Fibroblast of mammary gland (primary cell): ENCODE measurements around the gene BTNL2.

Experiments used
- DNase-seq: peaks from one replicate; pipeline ENCODE4 v3.0.0-alpha.2; 2010; ENCODE audit warnings: low read depth
- H3K4me3 ChIP-seq: 2 replicates; pipeline ENCODE4 v1.5.1; 2011; ENCODE audit warnings: low read depth, mild to moderate bottlenecking, low read length, moderate library complexity; ENCODE audit not compliant: control insufficient read depth
- CTCF ChIP-seq: conservative IDR thresholded peaks from 2 replicates; pipeline ENCODE4 v1.5.1; 2011; ENCODE audit warnings: low read depth, low read length, inconsistent platforms; ENCODE audit not compliant: control insufficient read depth, insufficient read depth

Gene BTNL2, protein sequence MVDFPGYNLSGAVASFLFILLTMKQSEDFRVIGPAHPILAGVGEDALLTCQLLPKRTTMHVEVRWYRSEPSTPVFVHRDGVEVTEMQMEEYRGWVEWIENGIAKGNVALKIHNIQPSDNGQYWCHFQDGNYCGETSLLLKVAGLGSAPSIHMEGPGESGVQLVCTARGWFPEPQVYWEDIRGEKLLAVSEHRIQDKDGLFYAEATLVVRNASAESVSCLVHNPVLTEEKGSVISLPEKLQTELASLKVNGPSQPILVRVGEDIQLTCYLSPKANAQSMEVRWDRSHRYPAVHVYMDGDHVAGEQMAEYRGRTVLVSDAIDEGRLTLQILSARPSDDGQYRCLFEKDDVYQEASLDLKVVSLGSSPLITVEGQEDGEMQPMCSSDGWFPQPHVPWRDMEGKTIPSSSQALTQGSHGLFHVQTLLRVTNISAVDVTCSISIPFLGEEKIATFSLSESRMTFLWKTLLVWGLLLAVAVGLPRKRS

DNA sequence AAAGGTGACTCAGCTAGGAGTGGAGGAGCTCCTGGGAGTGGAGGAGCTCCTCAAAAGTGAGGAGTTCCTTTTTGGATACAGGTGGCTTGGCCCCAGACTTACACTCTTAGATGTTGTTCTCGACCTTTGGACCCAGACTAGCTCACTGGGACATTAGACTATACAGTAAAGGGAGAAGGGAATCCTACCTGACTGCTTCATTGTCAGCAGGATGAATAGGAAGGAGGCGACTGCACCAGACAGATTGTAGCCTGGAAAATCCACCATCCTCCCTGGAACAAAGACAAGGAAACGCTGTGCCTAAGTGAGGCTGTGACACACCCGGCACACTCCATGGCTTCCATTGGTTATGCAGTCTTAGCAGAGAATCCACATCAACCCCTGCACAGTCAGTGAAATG is at the start of gene BTNL2:
TSS of gene BTNL2 (minus strand) at position 325 of the 400 bp plus-strand sequence. CDS start at position 267, 58 bp downstream.
- no peak for TF ChIP-seq CTCF
- no peak within 1 kb of the TSS for H3K4me3 ChIP-seq
- no peak for DNase-seq

GRCh38 chr6:32449088-32449736 is 42.2 kb upstream of the BTNL2 start:
- no peak overlapping the region for H3K4me3 ChIP-seq
- DNase-seq, result no peak
- TF ChIP-seq CTCF, result no peak

- TF ChIP-seq CTCF, result no peak
- H3K4me3 ChIP-seq, result no peak overlapping the region
- no peak for DNase-seq
Measured at GRCh38 chr6:32447932-32448331, 41.0 kb upstream of the BTNL2 start.

DNA sequence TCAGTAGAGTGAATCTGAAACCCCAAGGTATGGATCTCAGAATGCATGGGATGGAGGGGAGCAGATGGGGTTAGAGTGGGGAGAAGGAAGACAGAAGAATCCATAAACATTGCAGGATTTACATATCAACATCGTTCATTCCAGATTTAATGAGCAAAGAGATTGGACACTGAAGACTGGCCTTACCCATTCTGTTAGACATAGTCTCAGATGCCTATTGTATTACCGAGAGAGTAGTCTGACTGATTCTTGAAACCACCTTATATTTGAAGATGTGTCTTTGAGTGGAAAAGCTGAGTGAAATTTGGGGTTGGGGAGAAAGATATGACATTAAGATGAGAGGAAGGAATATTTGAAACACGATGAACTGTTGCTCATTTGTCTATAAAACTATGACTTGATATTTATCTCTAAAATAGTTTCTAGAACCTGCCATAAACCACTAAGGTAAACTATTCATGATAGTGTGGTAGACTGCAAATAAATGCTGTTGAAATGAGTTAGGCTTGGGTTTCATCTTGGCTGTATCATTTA is 38.4 kb upstream of the BTNL2 start:
- no peak overlapping the region for H3K4me3 ChIP-seq
- TF ChIP-seq CTCF, result no peak
- no peak for DNase-seq

DNA sequence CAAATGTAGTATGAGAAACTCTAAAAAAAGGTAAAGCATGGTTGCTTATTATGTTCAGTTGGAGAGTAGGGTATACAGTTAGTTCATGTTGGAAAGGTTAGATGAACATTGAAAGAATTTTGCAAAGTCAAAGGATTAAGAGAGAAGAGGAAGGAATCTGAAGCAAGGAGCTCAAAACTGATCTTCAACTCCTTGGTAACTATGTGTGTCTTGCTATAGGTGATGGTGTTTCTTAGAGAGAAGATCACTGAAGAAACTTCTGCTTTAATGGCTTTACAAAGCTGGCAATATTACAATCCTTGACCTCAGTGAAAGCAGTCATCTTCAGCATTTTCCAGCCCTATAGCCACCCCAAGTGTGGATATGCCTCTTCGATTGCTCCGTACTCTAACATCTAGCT is 37.5 kb upstream of the BTNL2 start:
- no peak for DNase-seq
- no peak overlapping the region for H3K4me3 ChIP-seq
- no peak for TF ChIP-seq CTCF

DNA sequence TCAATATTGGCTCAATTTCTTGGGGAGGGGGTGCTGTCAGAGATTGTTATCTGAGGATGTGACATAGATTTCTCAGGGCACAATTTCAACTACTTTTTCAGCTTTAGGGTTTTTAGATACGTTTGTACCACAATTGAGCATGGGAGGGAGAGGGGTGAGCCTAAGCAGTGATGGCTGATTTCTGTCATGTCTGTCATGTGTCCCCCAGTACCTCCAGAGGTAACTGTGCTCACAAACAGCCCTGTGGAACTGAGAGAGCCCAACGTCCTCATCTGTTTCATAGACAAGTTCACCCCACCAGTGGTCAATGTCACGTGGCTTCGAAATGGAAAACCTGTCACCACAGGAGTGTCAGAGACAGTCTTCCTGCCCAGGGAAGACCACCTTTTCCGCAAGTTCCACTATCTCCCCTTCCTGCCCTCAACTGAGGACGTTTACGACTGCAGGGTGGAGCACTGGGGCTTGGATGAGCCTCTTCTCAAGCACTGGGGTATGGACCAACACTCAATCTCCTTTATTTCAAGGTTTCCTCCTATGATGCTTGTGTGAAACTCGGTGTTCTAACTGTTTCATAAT is 36.1 kb upstream of the BTNL2 start:
- DNase-seq, result no peak
- no peak overlapping the region for H3K4me3 ChIP-seq
- no peak for TF ChIP-seq CTCF
